ENCODE measurements around the gene PDE4A.
A peak's percentile ranks its signal among the peaks of the same experiment; 100 is the strongest.

PDE4A gene

DNA sequence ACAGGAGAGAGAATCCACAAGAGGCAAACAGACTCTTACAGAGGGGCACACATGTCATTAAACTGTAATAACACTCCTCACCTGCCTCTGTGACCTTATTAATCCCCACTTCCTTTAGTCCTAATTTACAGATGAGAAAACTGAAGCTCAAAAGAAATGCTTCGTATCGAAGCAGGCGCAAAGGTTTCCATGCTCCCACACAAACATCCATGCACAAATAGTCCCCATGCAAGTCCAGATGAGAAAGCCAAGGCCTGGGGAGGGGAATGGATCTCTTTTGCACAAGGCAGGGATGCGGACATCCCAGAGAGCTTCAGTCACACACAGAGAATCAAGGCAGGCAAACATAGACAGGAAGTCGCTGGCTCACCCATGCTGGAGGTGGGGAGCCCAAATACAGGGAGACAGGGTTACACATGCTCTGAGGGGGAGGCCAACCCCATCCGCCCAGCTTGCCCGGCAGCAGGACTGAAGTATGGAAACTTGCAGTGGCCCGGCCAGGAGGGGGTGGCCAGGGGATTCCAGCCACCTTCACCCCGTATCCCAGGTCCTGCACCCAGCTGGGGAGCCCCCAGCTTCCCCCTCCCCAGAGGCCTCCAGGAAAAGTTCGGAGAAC, 96.4 kb downstream of the PDE4A start:
- DNase-seq = no peak

DNA sequence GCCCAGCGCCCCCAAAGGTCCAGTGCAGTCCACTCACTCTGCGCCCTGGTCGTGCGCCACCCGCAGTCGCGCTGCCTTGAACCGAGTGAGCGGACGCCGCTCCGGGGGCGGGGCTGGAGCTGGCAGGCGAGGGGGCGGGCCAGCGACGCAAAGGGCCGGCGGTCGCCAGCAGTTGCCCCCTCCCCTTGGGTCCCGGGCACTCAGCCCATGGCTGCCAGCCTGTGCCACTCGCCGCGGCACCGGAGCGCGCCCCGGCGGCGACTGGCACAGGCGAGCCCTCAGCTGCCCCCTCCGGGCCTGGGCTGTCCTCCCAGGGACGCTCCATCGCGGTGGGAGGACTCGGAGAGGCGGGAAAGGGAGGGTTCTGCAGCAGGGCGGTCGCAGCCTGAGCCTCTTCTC, 97.0 kb downstream of the PDE4A start, which contains the start of gene S1PR5:
S1PR5 (minus strand) TSS at position 87 of the 399 bp plus-strand sequence. CDS start 2,436 bp downstream, outside the sequence.
- DNase-seq = peak in 1 of 2 experiments; percentile 27

DNA sequence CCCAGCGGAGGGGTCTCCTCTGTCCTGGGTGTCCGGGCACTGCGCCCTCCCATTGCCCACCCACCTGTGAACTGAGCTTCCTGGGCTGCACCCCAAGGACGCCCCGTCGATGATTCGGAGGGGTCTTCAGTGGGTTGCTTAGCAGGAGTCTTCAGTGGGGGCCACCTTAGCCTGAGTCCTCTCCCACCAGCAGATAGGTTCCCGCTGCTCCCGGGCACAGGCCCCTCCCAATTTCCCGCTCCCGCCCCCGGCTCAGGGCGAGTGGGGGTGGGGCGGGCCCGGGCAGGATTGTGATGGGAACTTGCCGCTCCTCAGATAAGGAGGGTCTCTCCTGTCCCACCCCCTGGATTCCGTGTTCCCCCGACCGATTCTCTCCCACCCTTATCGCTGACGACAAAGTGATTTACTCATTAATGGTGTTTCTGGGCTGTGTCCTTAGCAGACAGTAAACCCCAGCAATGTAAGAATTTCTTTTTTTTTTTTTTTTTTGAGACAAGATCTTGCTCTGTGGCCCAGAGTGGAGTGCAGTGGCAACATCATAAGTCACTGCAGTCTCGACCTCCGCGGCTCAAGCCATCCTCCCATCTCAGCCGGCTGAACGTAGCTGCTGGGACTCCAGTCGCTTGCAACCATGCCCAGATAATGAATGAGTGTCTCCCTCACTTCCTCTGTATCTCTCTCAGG, 97.6 kb downstream of the PDE4A start:
- peak in 1 of 2 experiments; percentile 23 for DNase-seq

GRCh38 chr19:10518444-10519361, 98.4 kb downstream of the PDE4A start:
- DNase-seq = no peak
